ENCODE data around the gene MSLN. TPM values are rescaled to one million over a fixed set of nuclear protein-coding genes. Genes with fewer than 3 reads are reported as not detected.

Gene MSLN
- polyA plus RNA-seq, 1 donor (not counting 4 experiments of a cell fraction or from before 2014, with no cell fraction given): 8.5 TPM

DNA sequence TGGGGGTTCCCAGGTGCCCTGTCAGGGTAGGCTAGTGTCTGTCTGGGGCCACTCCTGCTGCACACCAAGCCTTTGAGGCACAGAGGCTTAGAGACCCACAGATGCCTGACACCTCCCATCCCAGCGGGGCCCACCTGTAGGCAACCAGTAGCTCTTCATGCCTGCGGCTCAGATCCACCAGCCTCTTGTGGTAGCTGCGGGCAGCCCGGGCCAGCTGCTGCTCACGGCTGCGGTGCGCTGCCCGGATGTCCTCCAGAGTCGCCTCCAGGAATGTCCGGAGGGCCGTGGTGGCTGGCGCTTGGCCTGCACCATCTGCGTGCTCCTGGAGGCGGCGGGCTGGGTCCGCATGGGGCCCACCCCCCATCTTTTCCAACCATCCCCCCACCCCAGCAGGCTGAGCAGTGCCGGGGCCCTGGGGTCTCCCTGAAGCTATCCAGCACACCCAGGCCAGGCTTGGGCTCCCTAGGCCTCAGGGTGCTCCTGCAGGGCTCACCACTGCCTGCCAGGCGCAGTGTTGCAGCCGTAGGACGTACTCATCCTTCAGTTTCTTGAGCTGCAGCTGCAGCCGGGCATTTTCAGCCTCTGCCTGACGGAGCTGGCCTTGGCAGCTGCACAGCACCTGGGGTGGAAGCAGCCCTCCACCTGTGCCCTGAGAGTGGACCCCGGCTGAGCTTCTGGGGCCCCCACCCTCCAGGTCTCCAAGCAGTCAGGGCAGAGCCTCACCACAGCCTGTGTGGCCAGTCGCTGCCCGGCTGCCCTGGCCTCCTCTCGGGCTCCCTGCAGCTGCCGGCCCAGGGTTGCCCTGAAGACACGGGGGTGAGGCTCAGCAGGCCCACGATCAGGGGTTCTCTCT is 36.1 kb upstream of the MSLN start:
- no peak overlapping the region for H3K9ac ChIP-seq (ENCODE audit: control insufficient read depth, extremely low read depth, insufficient read depth, low read length)
- H3K79me2 ChIP-seq (ENCODE audit: control insufficient read depth, insufficient read depth, low read length): no peaks in the 10 kb centered on the region
- H3K27ac ChIP-seq (ENCODE audit: control insufficient read depth, insufficient read depth, low read length): no peak overlapping the region
- no peak for DNase-seq (ENCODE audit: low read depth, low spot score)
- H3K27me3 ChIP-seq (ENCODE audit: control insufficient read depth, extremely low read depth, insufficient read depth, low read length): no peaks in the 10 kb centered on the region
- peaks cover 0 to 1% of the 10 kb centered on the region in 2 experiments for H3K36me3 ChIP-seq (ENCODE audit: control insufficient read depth in 2 of 2, extremely low read depth in 1 of 2, insufficient read depth in 2 of 2, low read length in 2 of 2)
- dilution Hi-C loops (cut with MboI; ENCODE audit: extremely low pct_ligation_motif_present, low sequenced_read_pairs): no loop called here
- TF ChIP-seq, protein P1, sequence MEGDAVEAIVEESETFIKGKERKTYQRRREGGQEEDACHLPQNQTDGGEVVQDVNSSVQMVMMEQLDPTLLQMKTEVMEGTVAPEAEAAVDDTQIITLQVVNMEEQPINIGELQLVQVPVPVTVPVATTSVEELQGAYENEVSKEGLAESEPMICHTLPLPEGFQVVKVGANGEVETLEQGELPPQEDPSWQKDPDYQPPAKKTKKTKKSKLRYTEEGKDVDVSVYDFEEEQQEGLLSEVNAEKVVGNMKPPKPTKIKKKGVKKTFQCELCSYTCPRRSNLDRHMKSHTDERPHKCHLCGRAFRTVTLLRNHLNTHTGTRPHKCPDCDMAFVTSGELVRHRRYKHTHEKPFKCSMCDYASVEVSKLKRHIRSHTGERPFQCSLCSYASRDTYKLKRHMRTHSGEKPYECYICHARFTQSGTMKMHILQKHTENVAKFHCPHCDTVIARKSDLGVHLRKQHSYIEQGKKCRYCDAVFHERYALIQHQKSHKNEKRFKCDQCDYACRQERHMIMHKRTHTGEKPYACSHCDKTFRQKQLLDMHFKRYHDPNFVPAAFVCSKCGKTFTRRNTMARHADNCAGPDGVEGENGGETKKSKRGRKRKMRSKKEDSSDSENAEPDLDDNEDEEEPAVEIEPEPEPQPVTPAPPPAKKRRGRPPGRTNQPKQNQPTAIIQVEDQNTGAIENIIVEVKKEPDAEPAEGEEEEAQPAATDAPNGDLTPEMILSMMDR (optimal IDR thresholded peaks at IDR 0.05 in 1 of 3, IDR thresholded peaks at IDR 0.05 in 1 of 3, conservative IDR thresholded peaks at IDR 0.05 in 1 of 3; ENCODE audit: extremely low read depth in 1 of 3, insufficient read depth in 2 of 3, low read length in 3 of 3): no peak
- no peak for TF ChIP-seq EZH2 (IDR thresholded peaks at IDR 0.05; ENCODE audit: low read length)
- no peak overlapping the region for H3K4me2 ChIP-seq (ENCODE audit: control insufficient read depth, extremely low read depth, insufficient read depth, low read depth, low read length)
- no peak overlapping the region for H3K4me3 ChIP-seq (ENCODE audit: control insufficient read depth in 2 of 3, extremely low read depth in 1 of 3, insufficient read depth in 2 of 3, low read depth in 1 of 3, low read length in 3 of 3)
- H3K4me1 ChIP-seq (ENCODE audit: control insufficient read depth, extremely low read depth, insufficient read depth, low read length): peaks cover 15% of the 10 kb centered on the region
- H3K9me3 ChIP-seq (ENCODE audit: control insufficient read depth, low read depth, low read length): no peaks in the 10 kb centered on the region
- no peaks in the 10 kb centered on the region for H4K20me1 ChIP-seq (ENCODE audit: control insufficient read depth, extremely low read depth, insufficient read depth, low read length)
- H3K9me1 ChIP-seq (ENCODE audit: control insufficient read depth, extremely low read depth, insufficient read depth, low read length): peaks cover 2% of the 10 kb centered on the region
- no peak overlapping the region for H2AFZ ChIP-seq (ENCODE audit: control insufficient read depth, low read length)
- no peak for FAIRE-seq

DNA sequence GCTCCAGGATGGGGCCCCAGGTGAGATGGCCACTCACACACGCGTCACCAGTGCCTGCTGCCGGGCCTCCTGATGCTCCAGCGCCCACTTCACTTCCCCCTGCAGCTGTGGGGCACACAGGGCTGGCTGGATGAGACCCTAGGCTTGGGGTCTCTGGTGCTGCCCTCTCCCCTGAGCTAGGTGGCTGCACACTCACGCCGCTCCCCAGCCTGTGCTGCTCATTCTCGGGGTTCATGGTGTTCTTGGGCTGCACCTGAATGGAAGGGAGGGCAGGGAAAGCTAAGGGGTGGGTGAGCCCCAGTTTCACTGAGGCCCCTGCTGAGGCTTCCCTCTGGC is 35.5 kb upstream of the MSLN start:
- TF ChIP-seq, protein P1 (optimal IDR thresholded peaks at IDR 0.05 in 1 of 3, IDR thresholded peaks at IDR 0.05 in 1 of 3, conservative IDR thresholded peaks at IDR 0.05 in 1 of 3; ENCODE audit: extremely low read depth in 1 of 3, insufficient read depth in 2 of 3, low read length in 3 of 3): no peak
- no peak for TF ChIP-seq EZH2 (IDR thresholded peaks at IDR 0.05; ENCODE audit: low read length)
- no peak for DNase-seq (ENCODE audit: low read depth, low spot score)
- dilution Hi-C loops (cut with MboI; ENCODE audit: extremely low pct_ligation_motif_present, low sequenced_read_pairs): no loop called here

More for the DNA sequence above, 35.5 kb upstream of the MSLN start:
- Histone ChIP-seq H3K4me3 (ENCODE audit: control insufficient read depth in 2 of 3, extremely low read depth in 1 of 3, insufficient read depth in 2 of 3, low read depth in 1 of 3, low read length in 3 of 3) (no peak overlapping the region), H3K4me2 (ENCODE audit: control insufficient read depth, extremely low read depth, insufficient read depth, low read depth, low read length) (no peak overlapping the region), H3K9me3 (ENCODE audit: control insufficient read depth, low read depth, low read length) (no peaks in the 10 kb centered on the region), H3K27ac (ENCODE audit: control insufficient read depth, insufficient read depth, low read length) (no peak overlapping the region), H3K9me1 (ENCODE audit: control insufficient read depth, extremely low read depth, insufficient read depth, low read length) (peaks cover 2% of the 10 kb centered on the region), H3K27me3 (ENCODE audit: control insufficient read depth, extremely low read depth, insufficient read depth, low read length) (no peaks in the 10 kb centered on the region), H3K4me1 (ENCODE audit: control insufficient read depth, extremely low read depth, insufficient read depth, low read length) (peaks cover 10% of the 10 kb centered on the region), H3K79me2 (ENCODE audit: control insufficient read depth, insufficient read depth, low read length) (no peaks in the 10 kb centered on the region), H4K20me1 (ENCODE audit: control insufficient read depth, extremely low read depth, insufficient read depth, low read length) (no peaks in the 10 kb centered on the region), H2AFZ (ENCODE audit: control insufficient read depth, low read length) (no peak overlapping the region), H3K36me3 (ENCODE audit: control insufficient read depth in 2 of 2, extremely low read depth in 1 of 2, insufficient read depth in 2 of 2, low read length in 2 of 2) (peaks cover 0 to 5% of the 10 kb centered on the region in 2 experiments), H3K9ac (ENCODE audit: control insufficient read depth, extremely low read depth, insufficient read depth, low read length) (no peak overlapping the region)
- FAIRE-seq: no peak
